Stimulated activated naive CD4-positive, alpha-beta T cell treated with Interleukin-2 at 50 U/mL for 16 hours (primary cell): ENCODE measurements around the gene MID1.

Source experiments
- DNase-seq: peaks from one replicate; lab custom pipeline; 2025; lab: John Stamatoyannopoulos, UW

Gene MID1

GRCh38 chrX:10485326-10485725 is 135.1 kb downstream of the MID1 start:
- DNase-seq: no peak

GRCh38 chrX:10484683-10485247 is 135.6 kb downstream of the MID1 start:
- no peak for DNase-seq

GRCh38 chrX:10483191-10483831 is 137.1 kb downstream of the MID1 start:
- DNase-seq: no peak

GRCh38 chrX:10482708-10483107 is 137.7 kb downstream of the MID1 start:
- no peak for DNase-seq

- DNase-seq: no peak
These were observed 138.1 kb downstream of the MID1 start for GRCh38 chrX:10482261-10482660.

- DNase-seq: no peak
These were observed 139.5 kb downstream of the MID1 start for GRCh38 chrX:10480861-10481260.

- no peak for DNase-seq
These were observed 140.9 kb downstream of the MID1 start for GRCh38 chrX:10479508-10479907.

GRCh38 chrX:10477525-10477924 is 142.9 kb downstream of the MID1 start:
- no peak for DNase-seq

GRCh38 chrX:10474913-10475568 is 145.3 kb downstream of the MID1 start:
- no peak for DNase-seq

- DNase-seq: no peak
These were observed 145.9 kb downstream of the MID1 start for GRCh38 chrX:10474510-10474909.

GRCh38 chrX:10471418-10471817 is 149.0 kb downstream of the MID1 start:
- DNase-seq: no peak

- DNase-seq: no peak
These were observed 150.4 kb downstream of the MID1 start for GRCh38 chrX:10470009-10470408.

GRCh38 chrX:10467793-10468192 is 152.6 kb downstream of the MID1 start:
- DNase-seq: no peak

- DNase-seq: no peak
These were observed 155.1 kb downstream of the MID1 start for GRCh38 chrX:10465254-10465653.

GRCh38 chrX:10457092-10457491 is 163.3 kb downstream of the MID1 start:
- no peak for DNase-seq

GRCh38 chrX:10453945-10454344 is 166.4 kb downstream of the MID1 start:
- DNase-seq: no peak

GRCh38 chrX:10450959-10451355 is 169.4 kb downstream of the MID1 start:
- no peak for DNase-seq

GRCh38 chrX:10450229-10450958 is 170.0 kb downstream of the MID1 start:
- DNase-seq: no peak

GRCh38 chrX:10447564-10448214 is 172.7 kb downstream of the MID1 start:
- DNase-seq: no peak

- DNase-seq: no peak
These were observed 176.2 kb downstream of the MID1 start for GRCh38 chrX:10444204-10444603.

GRCh38 chrX:10441464-10441863 is 178.9 kb downstream of the MID1 start:
- DNase-seq: no peak

GRCh38 chrX:10433296-10433965 is 187.0 kb downstream of the MID1 start:
- no peak for DNase-seq
